HepG2 (cell line): ENCODE data around the gene SERPINB1. TPM values are rescaled to one million over a fixed set of nuclear protein-coding genes. Genes with fewer than 3 reads are reported as not detected.
A peak's percentile ranks its signal among the peaks of the same experiment; 100 is the strongest.

ENCODE experiments used
- ASH2L ChIP-seq: fragments of 300-600, 200-600 bp; sonication (generic); IDR thresholded peaks from 2 replicates; pipeline ENCODE4 v1.7.0; 2017; ENCODE audit warnings: low read depth, mild to moderate bottlenecking, moderate library complexity, mixed read lengths, low read length; ENCODE audit not compliant: insufficient read length
- HOMEZ ChIP-seq: IDR thresholded peaks from 2 replicates; pipeline ENCODE4 v1.6.1; 2016; ENCODE audit warnings: low read depth
- IRF1 ChIP-seq: sonication (generic); formaldehyde crosslinking; IDR thresholded peaks from 2 replicates; pipeline ENCODE4 v1.4.0; 2020; ENCODE audit warnings: low read depth, mild to moderate bottlenecking, missing genetic modification reagents
- JUN ChIP-seq: sonication (generic); formaldehyde crosslinking; IDR thresholded peaks from 2 replicates; pipeline ENCODE4 v1.4.0; 2020; ENCODE audit warnings: mild to moderate bottlenecking, missing genetic modification reagents
- MYPOP ChIP-seq: sonication (generic); formaldehyde crosslinking; IDR thresholded peaks from 2 replicates; pipeline ENCODE4 v1.8.1; 2023; ENCODE audit warnings: mild to moderate bottlenecking, moderate library complexity, missing genetic modification reagents
- ONECUT2 ChIP-seq: sonication (generic); formaldehyde crosslinking; IDR thresholded peaks from 2 replicates; pipeline ENCODE4 v1.4.0; 2020; ENCODE audit warnings: missing genetic modification reagents
- RXRB ChIP-seq: IDR thresholded peaks from 2 replicates; pipeline ENCODE4 v1.6.1; 2016; ENCODE audit warnings: borderline replicate concordance, missing genetic modification reagents, missing compliant biosample characterization
- ZC3H4 ChIP-seq: sonication (generic); formaldehyde crosslinking; IDR thresholded peaks from 2 replicates; pipeline ENCODE4 v1.4.0; 2020; ENCODE audit warnings: missing genetic modification reagents, borderline replicate concordance
- ZNF18 ChIP-seq: sonication (generic); formaldehyde crosslinking; IDR thresholded peaks from 2 replicates; pipeline ENCODE4 v1.8.0; 2022; ENCODE audit warnings: mild to moderate bottlenecking, missing genetic modification reagents; ENCODE audit not compliant: insufficient replicate concordance
- polyA plus RNA-seq, 8 experiments: library from polyadenylated mRNA; depleted of rRNA in 3 of 8; stranded (reverse) in 7 of 8; unstranded in 1 of 8; fragments of >200 nt; fragmentation: Illumina TruSeq in 4 of 8; extraction: Trizol in 4 of 8; gene quantifications; 2 replicates each; pipeline versions ENCODE4 v1.2.1 to v1.2.3, GENCODE V29; 2011 to 2016; ENCODE audit warnings: low read depth in 4 of 8, missing spikeins in 1 of 8, mixed read lengths in 1 of 8; ENCODE audit not compliant: insufficient read depth in 1 of 8
- total RNA-seq, 5 experiments: library from RNA; depleted of rRNA; stranded (reverse); fragments of >200 nt; fragmentation: Illumina TruSeq; extraction: Trizol; gene quantifications; 2 replicates each; pipeline ENCODE4 v1.2.3, GENCODE V29; 2016; ENCODE audit warnings: low read depth in 1 of 5
- TF ChIP-seq, protein P1 (sequence below): sonication (generic); formaldehyde crosslinking; IDR thresholded peaks from 2 replicates; pipeline ENCODE4 v1.5.0; 2020; ENCODE audit warnings: mild to moderate bottlenecking, missing genetic modification reagents
- TF ChIP-seq, protein P2 (sequence below): sonication (generic); formaldehyde crosslinking; IDR thresholded peaks from 2 replicates; pipeline ENCODE4 v1.8.1; 2022; ENCODE audit warnings: mild to moderate bottlenecking, missing genetic modification reagents
- TF ChIP-seq, protein P3 (sequence below): sonication (generic); formaldehyde crosslinking; IDR thresholded peaks from 2 replicates; pipeline ENCODE4 v1.4.0; 2020; ENCODE audit warnings: missing genetic modification reagents, mild to moderate bottlenecking, borderline replicate concordance

SERPINB1 gene
- total and polyA plus RNA-seq, 2 of the 13 experiments (the other 11 are each of a cell fraction or from before 2014, with no cell fraction given): 41.4 to 60.5 TPM

DNA sequence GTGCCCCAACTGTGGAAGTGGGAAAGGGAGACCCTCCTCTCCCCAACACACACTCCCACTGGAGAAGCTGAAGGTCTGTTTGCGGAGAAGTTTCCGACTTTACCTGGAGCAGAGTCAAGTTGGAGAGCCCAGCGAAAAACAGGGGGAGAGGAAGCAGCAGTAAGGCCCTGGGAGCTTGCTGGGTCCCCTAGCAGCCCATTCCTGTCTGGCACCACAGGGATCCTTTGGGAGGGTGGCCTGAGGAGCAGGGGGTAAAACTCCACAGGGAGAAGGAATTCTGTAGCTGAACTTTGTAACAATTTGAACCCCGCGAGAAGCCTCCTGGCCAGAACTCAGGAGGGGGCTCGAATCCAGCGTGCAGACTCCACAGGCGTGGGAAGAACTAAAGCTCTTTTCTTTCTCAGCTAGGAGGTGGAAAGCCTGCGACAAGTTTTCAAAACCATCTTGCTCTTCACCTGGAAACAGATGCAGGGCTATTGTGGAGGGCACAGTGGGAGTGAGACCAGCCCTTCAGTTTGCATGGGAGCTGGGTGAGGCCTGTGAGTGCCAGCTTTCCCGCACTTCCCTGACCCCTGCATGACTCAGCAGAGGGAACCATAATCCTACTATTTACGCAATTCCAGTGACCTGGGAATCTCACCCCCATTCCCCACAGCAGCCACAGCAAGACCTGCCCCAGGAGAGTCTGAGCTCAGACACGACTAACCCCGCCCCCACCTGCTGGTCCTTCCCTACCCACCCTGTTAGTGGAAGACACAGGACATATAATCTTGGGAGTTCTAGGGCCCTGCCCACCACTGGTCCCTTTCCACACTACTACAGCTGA, 35.6 kb upstream of the SERPINB1 start (continued):
- no peak for TF ChIP-seq IRF1 (CRISPR knock-in tag)
- peak; percentile 89 for TF ChIP-seq RXRB (CRISPR knock-in tag)
- no peak for TF ChIP-seq HOMEZ (CRISPR knock-in tag)
- TF ChIP-seq ASH2L: no peak
- no peak for TF ChIP-seq MYPOP (CRISPR knock-in tag)
- no peak for TF ChIP-seq ZNF18 (CRISPR knock-in tag)
- no peak for TF ChIP-seq JUN (CRISPR knock-in tag)
- TF ChIP-seq, protein P1, sequence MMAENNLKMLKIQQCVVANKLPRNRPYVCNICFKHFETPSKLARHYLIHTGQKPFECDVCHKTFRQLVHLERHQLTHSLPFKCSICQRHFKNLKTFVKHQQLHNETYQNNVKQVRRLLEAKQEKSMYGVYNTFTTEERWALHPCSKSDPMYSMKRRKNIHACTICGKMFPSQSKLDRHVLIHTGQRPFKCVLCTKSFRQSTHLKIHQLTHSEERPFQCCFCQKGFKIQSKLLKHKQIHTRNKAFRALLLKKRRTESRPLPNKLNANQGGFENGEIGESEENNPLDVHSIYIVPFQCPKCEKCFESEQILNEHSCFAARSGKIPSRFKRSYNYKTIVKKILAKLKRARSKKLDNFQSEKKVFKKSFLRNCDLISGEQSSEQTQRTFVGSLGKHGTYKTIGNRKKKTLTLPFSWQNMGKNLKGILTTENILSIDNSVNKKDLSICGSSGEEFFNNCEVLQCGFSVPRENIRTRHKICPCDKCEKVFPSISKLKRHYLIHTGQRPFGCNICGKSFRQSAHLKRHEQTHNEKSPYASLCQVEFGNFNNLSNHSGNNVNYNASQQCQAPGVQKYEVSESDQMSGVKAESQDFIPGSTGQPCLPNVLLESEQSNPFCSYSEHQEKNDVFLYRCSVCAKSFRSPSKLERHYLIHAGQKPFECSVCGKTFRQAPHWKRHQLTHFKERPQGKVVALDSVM (CRISPR knock-in tag): no peak
- TF ChIP-seq, protein P2, sequence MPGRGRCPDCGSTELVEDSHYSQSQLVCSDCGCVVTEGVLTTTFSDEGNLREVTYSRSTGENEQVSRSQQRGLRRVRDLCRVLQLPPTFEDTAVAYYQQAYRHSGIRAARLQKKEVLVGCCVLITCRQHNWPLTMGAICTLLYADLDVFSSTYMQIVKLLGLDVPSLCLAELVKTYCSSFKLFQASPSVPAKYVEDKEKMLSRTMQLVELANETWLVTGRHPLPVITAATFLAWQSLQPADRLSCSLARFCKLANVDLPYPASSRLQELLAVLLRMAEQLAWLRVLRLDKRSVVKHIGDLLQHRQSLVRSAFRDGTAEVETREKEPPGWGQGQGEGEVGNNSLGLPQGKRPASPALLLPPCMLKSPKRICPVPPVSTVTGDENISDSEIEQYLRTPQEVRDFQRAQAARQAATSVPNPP: no peak; the same call in 1 of the 2 replicates
- TF ChIP-seq ONECUT2 (CRISPR knock-in tag): no peak
- TF ChIP-seq ZC3H4: no peak
- TF ChIP-seq, protein P3, sequence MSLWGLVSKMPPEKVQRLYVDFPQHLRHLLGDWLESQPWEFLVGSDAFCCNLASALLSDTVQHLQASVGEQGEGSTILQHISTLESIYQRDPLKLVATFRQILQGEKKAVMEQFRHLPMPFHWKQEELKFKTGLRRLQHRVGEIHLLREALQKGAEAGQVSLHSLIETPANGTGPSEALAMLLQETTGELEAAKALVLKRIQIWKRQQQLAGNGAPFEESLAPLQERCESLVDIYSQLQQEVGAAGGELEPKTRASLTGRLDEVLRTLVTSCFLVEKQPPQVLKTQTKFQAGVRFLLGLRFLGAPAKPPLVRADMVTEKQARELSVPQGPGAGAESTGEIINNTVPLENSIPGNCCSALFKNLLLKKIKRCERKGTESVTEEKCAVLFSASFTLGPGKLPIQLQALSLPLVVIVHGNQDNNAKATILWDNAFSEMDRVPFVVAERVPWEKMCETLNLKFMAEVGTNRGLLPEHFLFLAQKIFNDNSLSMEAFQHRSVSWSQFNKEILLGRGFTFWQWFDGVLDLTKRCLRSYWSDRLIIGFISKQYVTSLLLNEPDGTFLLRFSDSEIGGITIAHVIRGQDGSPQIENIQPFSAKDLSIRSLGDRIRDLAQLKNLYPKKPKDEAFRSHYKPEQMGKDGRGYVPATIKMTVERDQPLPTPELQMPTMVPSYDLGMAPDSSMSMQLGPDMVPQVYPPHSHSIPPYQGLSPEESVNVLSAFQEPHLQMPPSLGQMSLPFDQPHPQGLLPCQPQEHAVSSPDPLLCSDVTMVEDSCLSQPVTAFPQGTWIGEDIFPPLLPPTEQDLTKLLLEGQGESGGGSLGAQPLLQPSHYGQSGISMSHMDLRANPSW (CRISPR knock-in tag): no peak
